CD8-positive, alpha-beta memory T cell (primary cell): ENCODE results near the gene EPHB1. TPM values are rescaled to one million over a fixed set of nuclear protein-coding genes. Genes with fewer than 3 reads are reported as not detected.
"Not testable (repeated sequence)": the region's sequence is repeated elsewhere in the genome, so short reads cannot be mapped to it uniquely, and the experiment has no call there.

Source experiments
- CTCF ChIA-PET: fragments of 350-600 bp; sonication (Branson Sonifier 250); formaldehyde crosslinking; loops from one replicate; lab custom pipeline; 2021; ENCODE audit warnings: antibody characterized with exemption; lab: Charles Lee
- POLR2A ChIA-PET: fragments of 350-600 bp; sonication (Branson Sonifier 250); formaldehyde crosslinking; loops from one replicate; lab custom pipeline; 2021; ENCODE audit warnings: antibody characterized with exemption; lab: Charles Lee
- DNase-seq, 5 donors: peaks; one replicate each; pipeline versions ENCODE4 v3.0.0 to v3.0.0-alpha.2; 2020 to 2022; ENCODE audit warnings: mixed read lengths in 1 of 5
- H3K27ac ChIP-seq: one replicate; pipeline ENCODE4 v1.7.0; 2013; ENCODE audit warnings: low read depth, mild to moderate bottlenecking, low read length, moderate library complexity
- H3K27me3 ChIP-seq: 2 replicates; pipeline ENCODE4 v1.7.0; 2013; ENCODE audit warnings: low read length, mild to moderate bottlenecking; ENCODE audit not compliant: insufficient read depth, poor library complexity, severe bottlenecking
- H3K36me3 ChIP-seq: 2 replicates; pipeline ENCODE4 v1.7.0; 2013; ENCODE audit warnings: mild to moderate bottlenecking, low read length, moderate library complexity; ENCODE audit not compliant: insufficient read depth
- H3K4me1 ChIP-seq: 2 replicates; pipeline ENCODE4 v1.7.0; 2013; ENCODE audit warnings: mild to moderate bottlenecking, low read length, moderate library complexity; ENCODE audit not compliant: insufficient read depth
- H3K4me3 ChIP-seq: 2 replicates; pipeline ENCODE4 v1.7.0; 2013; ENCODE audit warnings: mild to moderate bottlenecking, low read length
- H3K9me3 ChIP-seq: 2 replicates; pipeline ENCODE4 v1.7.0; 2013; ENCODE audit warnings: mild to moderate bottlenecking, low read length
- H3K27ac Mint-ChIP-seq, 8 donors: one replicate each; pipeline ENCODE4 v1.8.0; 2020 to 2021; ENCODE audit warnings: mixed read lengths in 8 of 8, mild to moderate bottlenecking in 6 of 8, inconsistent platforms in 3 of 8, moderate library complexity in 3 of 8
- H3K27me3 Mint-ChIP-seq, 2 donors: one replicate each; pipeline ENCODE4 v1.8.0; 2020 to 2021; ENCODE audit warnings: mixed read lengths in 2 of 2, mild to moderate bottlenecking in 1 of 2, moderate library complexity in 1 of 2
- H3K36me3 Mint-ChIP-seq, 3 donors: one replicate each; pipeline ENCODE4 v1.8.0; 2020 to 2021; ENCODE audit warnings: mixed read lengths in 3 of 3, inconsistent platforms in 1 of 3, mild to moderate bottlenecking in 1 of 3
- H3K4me1 Mint-ChIP-seq, 3 donors: one replicate each; pipeline ENCODE4 v1.8.0; 2020 to 2021; ENCODE audit warnings: mixed read lengths in 3 of 3, inconsistent platforms in 1 of 3, mild to moderate bottlenecking in 1 of 3
- H3K4me3 Mint-ChIP-seq, 7 donors: one replicate each; pipeline ENCODE4 v1.8.0; 2020 to 2021; ENCODE audit warnings: mixed read lengths in 7 of 7, mild to moderate bottlenecking in 6 of 7, moderate library complexity in 4 of 7, inconsistent platforms in 2 of 7
- H3K9me3 Mint-ChIP-seq, 5 donors: one replicate each; pipeline ENCODE4 v1.8.0; 2020 to 2022; ENCODE audit warnings: mixed read lengths in 5 of 5, mild to moderate bottlenecking in 3 of 5, moderate library complexity in 2 of 5, inconsistent platforms in 1 of 5
- polyA plus RNA-seq: library from polyadenylated mRNA; unstranded; fragments of 300-500 nt; fragmentation: Illumina TruSeq; gene quantifications from one replicate; pipeline ENCODE4 v1.2.3, GENCODE V29; 2021
- total RNA-seq, 2 experiments: library from RNA; stranded (reverse); gene quantifications; one replicate each; pipeline ENCODE4 v1.2.3, GENCODE V29; 2021

EPHB1 gene
- total and polyA plus RNA-seq, 3 experiments from 2014 or later = 0.10 TPM; not detected in 2

DNA sequence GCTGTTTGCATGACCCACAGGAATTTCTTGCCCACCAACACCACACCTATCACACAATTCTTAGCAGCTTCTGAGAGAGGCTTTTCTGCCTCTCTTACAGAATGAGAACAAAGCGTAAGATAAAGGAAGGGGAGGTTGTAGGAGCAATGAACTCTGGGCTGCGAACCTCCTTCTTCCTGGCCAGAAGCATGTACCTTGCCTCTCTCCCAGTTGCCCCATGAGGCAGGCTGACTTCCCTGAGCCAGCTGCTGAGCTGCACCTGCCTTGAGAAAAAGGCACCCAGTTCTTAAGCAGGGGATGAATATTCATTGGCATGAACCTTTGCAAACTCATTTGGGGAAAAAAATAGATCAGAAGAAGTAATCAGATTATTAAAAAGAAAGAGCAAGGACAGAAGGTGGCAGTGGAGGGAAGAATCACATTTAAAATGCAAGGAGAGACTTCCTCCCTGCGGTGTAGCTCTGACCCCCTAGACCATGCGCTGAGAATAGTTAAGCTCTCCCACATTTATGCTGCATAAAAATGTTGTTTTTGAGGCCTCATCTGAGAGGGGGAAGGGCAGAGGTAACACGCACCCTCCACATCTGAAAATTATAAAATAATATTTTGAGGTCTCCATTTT, 304.8 kb downstream of the EPHB1 start:
- H3K36me3 ChIP-seq = no peaks in the 10 kb centered on the region
- H3K4me3 ChIP-seq = no peak overlapping the region
- H3K4me1 ChIP-seq = no peaks in the 10 kb centered on the region
- H3K27ac ChIP-seq = no peak overlapping the region
- H3K27me3 ChIP-seq = no peaks in the 10 kb centered on the region
- no peak for DNase-seq
- Mint-ChIP-seq H3K27me3 (peaks cover 0 to 2% of the 10 kb centered on the region in 2 donors), H3K9me3 (peaks cover 0 to 5% (median 2%) of the 10 kb centered on the region in 5 donors), H3K4me1 (no peaks in the 10 kb centered on the region), H3K36me3 (no peaks in the 10 kb centered on the region), H3K27ac (no peak overlapping the region), H3K4me3 (no peak overlapping the region)
- no peaks in the 10 kb centered on the region for H3K9me3 ChIP-seq
- ChIA-PET CTCF (no interaction called here), POLR2A (no interaction called here)

DNA sequence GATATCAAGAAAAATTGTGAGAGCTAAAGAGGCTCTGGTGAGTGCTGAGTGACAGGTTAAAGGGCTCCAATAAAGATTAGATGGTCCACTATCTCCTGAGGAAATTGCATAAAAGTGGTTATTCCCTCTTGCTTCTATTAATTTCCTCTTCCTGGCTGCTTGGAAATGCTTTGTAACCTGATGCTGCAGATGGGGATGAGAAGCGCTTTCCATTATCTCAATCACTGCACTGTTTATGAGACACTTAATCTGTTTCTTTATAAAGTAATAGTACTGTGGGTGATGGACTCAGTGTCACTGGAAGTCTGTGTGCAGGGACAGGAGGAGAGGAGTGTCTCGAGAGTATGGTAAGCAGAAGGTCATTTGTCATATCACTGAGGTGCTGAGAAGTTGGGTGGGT, 305.3 kb downstream of the EPHB1 start:
- Mint-ChIP-seq H3K4me1 (no peaks in the 10 kb centered on the region), H3K27me3 (peaks cover 0 to 2% of the 10 kb centered on the region in 2 donors), H3K36me3 (no peaks in the 10 kb centered on the region), H3K9me3 (peaks cover 0 to 5% (median 2%) of the 10 kb centered on the region in 5 donors), H3K4me3 (no peak overlapping the region), H3K27ac (no peak overlapping the region)
- no peak for DNase-seq
- CTCF ChIA-PET = no interaction called here
- Histone ChIP-seq H3K9me3 (no peaks in the 10 kb centered on the region), H3K36me3 (no peaks in the 10 kb centered on the region), H3K27ac (no peak overlapping the region), H3K27me3 (no peaks in the 10 kb centered on the region), H3K4me3 (no peak overlapping the region), H3K4me1 (no peaks in the 10 kb centered on the region)
- POLR2A ChIA-PET = no interaction called here

DNA sequence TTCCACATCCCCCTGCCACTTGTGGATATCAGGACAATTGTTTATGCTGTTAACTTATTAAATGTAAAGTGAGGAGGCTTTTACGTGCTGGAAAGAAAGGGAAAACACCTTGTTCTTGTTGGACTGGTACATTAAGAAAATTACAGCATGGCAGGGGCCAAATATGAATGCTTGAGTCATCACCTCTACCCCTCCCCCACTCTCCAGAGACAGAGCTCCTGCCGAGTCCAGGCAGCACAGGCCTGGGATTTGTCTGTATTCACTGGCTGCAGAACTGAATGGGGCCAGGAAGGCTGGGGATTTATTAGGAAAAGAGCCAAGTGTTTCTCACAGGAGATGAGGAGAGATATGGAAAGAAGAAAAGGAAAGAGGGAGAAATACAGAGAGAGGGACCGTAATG, 308.9 kb downstream of the EPHB1 start:
- Mint-ChIP-seq H3K36me3 (no peaks in the 10 kb centered on the region), H3K9me3 (peaks cover 0 to 2% (median 2%) of the 10 kb centered on the region in 5 donors), H3K4me3 (no peak overlapping the region), H3K27ac (no peak overlapping the region), H3K27me3 (peaks cover 0 to 2% of the 10 kb centered on the region in 2 donors), H3K4me1 (no peaks in the 10 kb centered on the region)
- Histone ChIP-seq H3K4me3 (no peak overlapping the region), H3K36me3 (no peaks in the 10 kb centered on the region), H3K27me3 (no peaks in the 10 kb centered on the region), H3K9me3 (no peaks in the 10 kb centered on the region), H3K27ac (no peak overlapping the region), H3K4me1 (no peaks in the 10 kb centered on the region)
- DNase-seq = no peak
- ChIA-PET CTCF (no interaction called here), POLR2A (no interaction called here)

DNA sequence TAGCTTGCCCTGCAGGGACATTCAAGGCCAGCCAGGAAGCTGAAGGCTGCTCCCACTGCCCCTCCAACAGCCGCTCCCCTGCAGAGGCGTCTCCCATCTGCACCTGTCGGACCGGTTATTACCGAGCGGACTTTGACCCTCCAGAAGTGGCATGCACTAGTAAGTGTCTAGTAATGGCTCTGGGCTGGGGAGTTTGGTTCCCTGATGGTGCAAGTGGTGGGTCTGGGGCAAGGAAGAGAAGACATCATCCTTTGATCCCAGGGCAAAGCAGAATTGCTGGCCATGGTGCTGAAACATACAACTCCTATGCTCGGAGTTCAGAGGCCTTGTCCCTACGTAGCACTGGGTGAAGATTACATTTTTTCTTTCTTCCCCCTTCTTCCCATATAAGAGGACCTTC, 311.4 kb downstream of the EPHB1 start:
- DNase-seq = no peak
- no peak overlapping the region for H3K4me3 ChIP-seq
- no peaks in the 10 kb centered on the region for H3K9me3 ChIP-seq
- H3K36me3 Mint-ChIP-seq = no peaks in the 10 kb centered on the region
- H3K4me3 Mint-ChIP-seq = no peak overlapping the region
- no peak overlapping the region for H3K27ac Mint-ChIP-seq
- POLR2A ChIA-PET = no interaction called here
- H3K4me1 Mint-ChIP-seq = no peaks in the 10 kb centered on the region
- CTCF ChIA-PET = no interaction called here
- H3K9me3 Mint-ChIP-seq = peaks cover 0 to 2% (median 0%) of the 10 kb centered on the region in 5 donors
- H3K4me1 ChIP-seq = no peaks in the 10 kb centered on the region
- H3K27me3 ChIP-seq = no peaks in the 10 kb centered on the region
- peaks cover 0 to 2% of the 10 kb centered on the region in 2 donors for H3K27me3 Mint-ChIP-seq
- no peaks in the 10 kb centered on the region for H3K36me3 ChIP-seq
- H3K27ac ChIP-seq = no peak overlapping the region

DNA sequence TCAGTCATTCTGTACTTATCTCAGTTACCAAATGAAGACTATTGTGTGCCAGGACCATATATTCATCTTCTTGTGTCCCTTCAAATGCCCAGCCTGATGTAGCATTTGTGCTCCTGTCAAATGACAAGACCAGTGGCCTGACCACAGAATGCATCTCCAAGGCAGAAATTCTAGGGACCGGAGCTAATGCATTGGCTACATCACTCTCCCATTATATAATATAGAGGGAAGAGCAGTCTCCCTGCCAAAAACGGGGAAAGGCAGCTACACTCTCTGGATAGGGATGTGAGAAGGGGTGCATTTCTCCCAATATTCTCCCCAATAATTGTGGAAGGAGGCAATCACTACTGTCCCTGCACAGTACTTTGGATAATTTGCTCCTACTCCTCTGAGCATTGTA, 312.0 kb downstream of the EPHB1 start:
- no peaks in the 10 kb centered on the region for H3K4me1 ChIP-seq

DNA sequence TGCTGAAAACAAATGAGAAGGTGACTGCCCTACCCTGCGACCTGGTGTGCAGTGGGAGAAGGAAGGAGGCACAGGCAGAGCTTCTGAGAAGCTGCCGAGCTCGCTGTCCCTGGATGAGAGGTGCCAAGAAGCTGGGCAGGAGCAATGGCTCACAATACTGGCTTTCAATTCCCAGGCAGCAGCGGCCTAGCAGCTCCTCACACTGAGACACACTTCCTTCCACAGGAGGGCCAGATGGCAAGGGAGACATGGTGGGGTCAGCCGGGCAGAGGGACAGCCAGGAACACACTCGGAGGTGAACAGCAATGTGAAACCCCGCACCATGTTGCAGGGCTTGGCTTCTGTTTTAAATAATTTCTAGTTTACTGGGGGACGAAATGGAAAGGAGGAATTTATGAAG, 314.6 kb downstream of the EPHB1 start:
- Mint-ChIP-seq H3K4me3 (no peak overlapping the region), H3K4me1 (no peaks in the 10 kb centered on the region), H3K9me3 (peaks cover 0 to 1% (median 0%) of the 10 kb centered on the region in 5 donors), H3K27me3 (peaks cover 0 to 2% of the 10 kb centered on the region in 2 donors), H3K27ac (no peak overlapping the region), H3K36me3 (no peaks in the 10 kb centered on the region)
- no peak overlapping the region for H3K4me3 ChIP-seq
- no peaks in the 10 kb centered on the region for H3K27me3 ChIP-seq
- no peaks in the 10 kb centered on the region for H3K4me1 ChIP-seq
- POLR2A ChIA-PET = no interaction called here
- H3K36me3 ChIP-seq = no peaks in the 10 kb centered on the region
- CTCF ChIA-PET = no interaction called here
- DNase-seq = no peak
- no peaks in the 10 kb centered on the region for H3K9me3 ChIP-seq
- no peak overlapping the region for H3K27ac ChIP-seq

More for the DNA sequence above, 312.0 kb downstream of the EPHB1 start:
- no peak overlapping the region for H3K27ac Mint-ChIP-seq
- H3K9me3 Mint-ChIP-seq = peaks cover 0 to 2% (median 0%) of the 10 kb centered on the region in 5 donors
- CTCF ChIA-PET = no interaction called here
- no peak overlapping the region for H3K4me3 Mint-ChIP-seq
- H3K36me3 Mint-ChIP-seq = no peaks in the 10 kb centered on the region
- no peaks in the 10 kb centered on the region for H3K27me3 ChIP-seq
- POLR2A ChIA-PET = no interaction called here
- no peak overlapping the region for H3K27ac ChIP-seq
- no peak overlapping the region for H3K4me3 ChIP-seq
- no peak for DNase-seq
- H3K36me3 ChIP-seq = no peaks in the 10 kb centered on the region
- no peaks in the 10 kb centered on the region for H3K4me1 Mint-ChIP-seq
- peaks cover 0 to 2% of the 10 kb centered on the region in 2 donors for H3K27me3 Mint-ChIP-seq
- H3K9me3 ChIP-seq = no peaks in the 10 kb centered on the region

DNA sequence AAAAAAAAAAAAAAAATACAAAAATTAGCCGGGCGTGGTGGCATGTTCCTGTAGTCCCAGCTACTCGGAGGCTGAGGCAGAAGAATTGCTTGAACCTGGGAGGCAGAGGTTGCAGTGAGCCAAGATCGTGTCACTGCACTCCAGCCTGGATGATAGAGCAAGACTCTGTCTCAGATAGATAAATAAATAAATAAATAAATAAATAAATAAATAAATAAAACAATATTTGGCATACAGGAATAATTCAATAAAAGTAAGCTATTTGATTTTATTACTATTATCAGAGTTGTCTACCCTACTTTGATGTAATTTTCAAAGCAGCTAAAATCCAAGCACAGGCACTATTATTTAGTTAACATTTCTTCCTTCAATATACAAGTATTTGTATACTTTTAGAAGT, 319.5 kb downstream of the EPHB1 start:
- H3K4me1 ChIP-seq, H3K9me3 ChIP-seq, H3K27ac Mint-ChIP-seq, H3K4me3 Mint-ChIP-seq, DNase-seq, H3K4me3 ChIP-seq, H3K36me3 Mint-ChIP-seq, POLR2A ChIA-PET, H3K27me3 Mint-ChIP-seq, H3K9me3 Mint-ChIP-seq, CTCF ChIA-PET, H3K4me1 Mint-ChIP-seq, H3K27me3 ChIP-seq, H3K36me3 ChIP-seq, H3K27ac ChIP-seq: not testable (repeated sequence)

DNA sequence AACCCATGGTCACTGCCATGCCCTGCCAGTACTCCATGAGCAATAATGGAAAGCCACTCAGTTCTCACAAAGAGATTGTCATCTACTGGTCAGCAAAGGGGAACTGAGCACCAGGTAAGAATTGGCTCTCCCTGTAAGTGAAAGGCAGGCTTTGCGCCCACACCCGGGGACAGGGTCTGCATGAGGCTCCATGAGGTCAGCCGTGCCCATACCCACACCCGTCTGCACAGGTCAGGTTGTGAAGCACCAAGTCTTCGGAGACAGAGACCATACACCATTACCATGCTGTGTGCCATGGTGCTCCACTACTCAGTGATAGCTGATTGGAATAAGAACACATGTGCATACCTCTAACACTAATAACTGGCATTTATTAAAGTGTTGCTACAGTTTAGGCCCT, 322.9 kb downstream of the EPHB1 start:
- no peak for DNase-seq
- no peaks in the 10 kb centered on the region for H3K9me3 ChIP-seq
- no peak overlapping the region for H3K27ac ChIP-seq
- H3K27ac Mint-ChIP-seq = no peak overlapping the region
- no peak overlapping the region for H3K4me3 Mint-ChIP-seq
- H3K27me3 Mint-ChIP-seq = no peaks in the 10 kb centered on the region
- H3K4me1 ChIP-seq = no peaks in the 10 kb centered on the region
- H3K36me3 Mint-ChIP-seq = no peaks in the 10 kb centered on the region
- ChIA-PET CTCF (no interaction called here), POLR2A (no interaction called here)
- H3K27me3 ChIP-seq = no peaks in the 10 kb centered on the region
- no peak overlapping the region for H3K4me3 ChIP-seq
- H3K9me3 Mint-ChIP-seq = peaks cover 0 to 2% (median 0%) of the 10 kb centered on the region in 5 donors
- H3K36me3 ChIP-seq = no peaks in the 10 kb centered on the region
- no peaks in the 10 kb centered on the region for H3K4me1 Mint-ChIP-seq
